ENCODE measurements around the gene OR6Q1. TPM values are rescaled to one million over a fixed set of nuclear protein-coding genes. Genes with fewer than 3 reads are reported as not detected.

Gene OR6Q1
- total RNA-seq, 4 donors from 2014 or later, result not detected

- no peaks in the 10 kb centered on the region for H3K36me3 ChIP-seq
- TF ChIP-seq CTCF (IDR thresholded peaks at IDR 0.05) (no peak), POLR2A (IDR thresholded peaks at IDR 0.05) (no peak)
- no peak for DNase-seq
- H3K4me3 ChIP-seq, result no peak overlapping the region
- H3K27ac ChIP-seq, result no peak overlapping the region
- H3K9me3 ChIP-seq, result no peaks in the 10 kb centered on the region
- H3K27me3 ChIP-seq, result no peaks in the 10 kb centered on the region
- no peaks in the 10 kb centered on the region for H3K4me1 ChIP-seq
Measured at GRCh38 chr11:58043379-58043778, 12.6 kb downstream of the OR6Q1 start.

GRCh38 chr11:58046231-58046630 is 15.5 kb downstream of the OR6Q1 start:
- Histone ChIP-seq H3K36me3 (no peaks in the 10 kb centered on the region), H3K4me1 (no peaks in the 10 kb centered on the region), H3K4me3 (no peak overlapping the region), H3K27me3 (no peaks in the 10 kb centered on the region), H3K9me3 (no peaks in the 10 kb centered on the region), H3K27ac (no peak overlapping the region)
- TF ChIP-seq CTCF (IDR thresholded peaks at IDR 0.05), result no peak
- no peak for TF ChIP-seq POLR2A (IDR thresholded peaks at IDR 0.05)
- no peak for DNase-seq

- TF ChIP-seq CTCF (IDR thresholded peaks at IDR 0.05) (no peak), POLR2A (IDR thresholded peaks at IDR 0.05) (no peak)
- DNase-seq, result no peak
- no peaks in the 10 kb centered on the region for H3K9me3 ChIP-seq
- no peaks in the 10 kb centered on the region for H3K27me3 ChIP-seq
- no peak overlapping the region for H3K27ac ChIP-seq
- no peaks in the 10 kb centered on the region for H3K4me1 ChIP-seq
- no peaks in the 10 kb centered on the region for H3K36me3 ChIP-seq
- no peak overlapping the region for H3K4me3 ChIP-seq
Measured at GRCh38 chr11:58047818-58048217, 17.1 kb downstream of the OR6Q1 start.

GRCh38 chr11:58055806-58056401 is 25.2 kb downstream of the OR6Q1 start:
- no peaks in the 10 kb centered on the region for H3K9me3 ChIP-seq
- peaks cover 0 to 11% (median 0%) of the 10 kb centered on the region in 4 donors for H3K4me1 ChIP-seq
- H3K4me3 ChIP-seq, result no peak overlapping the region
- DNase-seq, result no peak
- no peaks in the 10 kb centered on the region for H3K27me3 ChIP-seq
- H3K27ac ChIP-seq, result no peak overlapping the region
- H3K36me3 ChIP-seq, result no peaks in the 10 kb centered on the region
- TF ChIP-seq POLR2A (IDR thresholded peaks at IDR 0.05) (no peak), CTCF (IDR thresholded peaks at IDR 0.05) (no peak)

GRCh38 chr11:58057481-58057880 is 26.7 kb downstream of the OR6Q1 start:
- Histone ChIP-seq H3K4me1 (peaks cover 0 to 13% (median 0%) of the 10 kb centered on the region in 4 donors), H3K4me3 (no peak overlapping the region), H3K27me3 (no peaks in the 10 kb centered on the region), H3K9me3 (no peaks in the 10 kb centered on the region), H3K36me3 (no peaks in the 10 kb centered on the region), H3K27ac (no peak overlapping the region)
- no peak for DNase-seq
- TF ChIP-seq POLR2A (IDR thresholded peaks at IDR 0.05) (no peak), CTCF (IDR thresholded peaks at IDR 0.05) (no peak)

All from Peyer's patch (tissue), 4 donors.